DND-41 (cell line): ENCODE data around the gene RNF4.

Source experiments
- ATAC-seq: fragments of 200-7000 bp; cut with Tn5 transposase; 3 replicates; pipeline ENCODE4 v1.9.1; 2021; ENCODE audit warnings: low read depth; ENCODE audit not compliant: insufficient read depth
- DNase-seq: peaks from one replicate; pipeline ENCODE4 v3.0.0-alpha.2; 2020
- H2AFZ ChIP-seq: 2 replicates; pipeline ENCODE4 v1.6.0; 2012; ENCODE audit warnings: low read depth, low read length
- H3K27ac ChIP-seq: 2 replicates; pipeline ENCODE4 v1.5.1; 2012; ENCODE audit warnings: low read length, inconsistent platforms
- H3K27me3 ChIP-seq: fragments of 200-600 bp; sonication (generic); 2 replicates; pipeline ENCODE4 v1.6.0; 2012; ENCODE audit warnings: low read length, mild to moderate bottlenecking, inconsistent platforms; ENCODE audit not compliant: insufficient read depth, poor library complexity
- H3K36me3 ChIP-seq: 2 replicates; pipeline ENCODE4 v1.5.1; 2012; ENCODE audit warnings: low read length, inconsistent platforms; ENCODE audit not compliant: insufficient read depth
- H3K4me1 ChIP-seq: 2 replicates; pipeline ENCODE4 v1.5.1; 2012; ENCODE audit warnings: mild to moderate bottlenecking, low read length; ENCODE audit not compliant: insufficient read depth
- H3K4me2 ChIP-seq: 2 replicates; pipeline ENCODE4 v1.6.0; 2012; ENCODE audit warnings: mild to moderate bottlenecking, moderate library complexity, low read length, inconsistent platforms; ENCODE audit not compliant: insufficient read depth
- H3K4me3 ChIP-seq, 2 experiments: fragments of 200-600 bp in 1 of 2; shearing (Covaris generic) in 1 of 2; 2 replicates each; pipeline ENCODE4 v1.5.1; 2012 to 2016; ENCODE audit warnings: inconsistent platforms in 2 of 2, low read length in 2 of 2, mild to moderate bottlenecking in 2 of 2, low read depth in 1 of 2, moderate library complexity in 1 of 2
- H3K79me2 ChIP-seq: 2 replicates; pipeline ENCODE4 v1.6.0; 2012; ENCODE audit warnings: low read length, inconsistent platforms; ENCODE audit not compliant: insufficient read depth
- H3K9ac ChIP-seq: 2 replicates; pipeline ENCODE4 v1.6.0; 2012; ENCODE audit warnings: low read depth, mild to moderate bottlenecking, inconsistent platforms, low read length, moderate library complexity
- H3K9me3 ChIP-seq: 2 replicates; pipeline ENCODE4 v1.5.1; 2012; ENCODE audit warnings: low read length, moderate library complexity, mild to moderate bottlenecking, inconsistent platforms; ENCODE audit not compliant: insufficient read depth, severe bottlenecking
- H4K20me1 ChIP-seq: 2 replicates; pipeline ENCODE4 v1.6.0; 2012; ENCODE audit warnings: low read length; ENCODE audit not compliant: insufficient read depth
- EZH2 ChIP-seq: IDR thresholded peaks from 3 replicates; pipeline ENCODE4 v1.6.1; 2012; ENCODE audit warnings: borderline replicate concordance, low read depth, mild to moderate bottlenecking, moderate library complexity, low read length, inconsistent platforms; ENCODE audit not compliant: severe bottlenecking
- TF ChIP-seq, protein P1 (sequence below): IDR thresholded peaks from 2 replicates; pipeline ENCODE4 v1.5.1; 2012; ENCODE audit warnings: borderline replicate concordance, low read length, moderate library complexity, mild to moderate bottlenecking; ENCODE audit not compliant: poor library complexity, severe bottlenecking; ENCODE audit errors: extremely low read depth

RNF4 gene

DNA sequence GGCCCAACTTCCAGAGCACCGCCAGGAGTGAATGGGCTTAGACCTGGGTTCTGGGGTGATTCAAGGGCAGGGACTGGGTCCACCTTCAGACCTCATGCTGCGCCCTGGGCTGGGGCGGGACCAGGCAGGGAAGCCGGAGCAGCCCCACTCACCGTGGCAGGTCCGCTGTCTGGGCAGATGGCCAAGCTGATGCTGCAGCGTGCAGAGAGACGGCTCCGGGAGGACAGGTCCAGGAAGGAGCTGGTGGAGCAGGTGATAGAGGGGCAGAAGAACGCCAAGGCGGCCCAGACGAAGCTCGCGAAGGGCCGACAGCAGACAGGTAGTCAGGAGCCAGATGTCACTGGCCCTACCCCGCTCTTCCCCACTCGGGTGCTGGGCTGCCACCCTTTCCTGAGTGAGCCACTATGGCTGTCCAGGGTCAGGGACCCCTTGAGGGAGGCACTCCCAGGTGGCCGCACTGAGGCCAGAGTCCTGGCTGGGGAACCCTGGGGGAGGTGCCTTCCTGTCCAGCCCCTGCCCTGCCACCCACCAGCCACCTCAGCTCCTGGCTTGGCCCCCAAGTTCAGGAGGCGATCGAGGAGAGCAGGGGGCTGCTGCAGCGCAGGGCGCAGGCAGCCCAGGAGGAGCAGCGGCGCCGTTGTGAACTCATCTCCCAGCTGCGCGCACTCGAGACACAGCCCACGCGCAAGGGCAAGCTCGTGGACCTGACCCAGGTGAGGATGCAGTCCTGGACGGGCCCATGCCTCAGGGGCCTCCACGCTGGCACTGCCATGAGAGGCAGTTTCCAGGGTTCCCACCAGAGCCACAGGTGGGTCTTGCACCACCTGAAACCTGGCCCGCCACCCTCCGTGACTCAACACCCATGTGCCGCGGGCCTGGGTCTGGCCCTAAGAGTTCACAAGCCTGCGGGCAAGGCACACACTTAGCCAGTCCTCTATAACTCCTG is 10.1 kb upstream of the RNF4 start:
- DNase-seq (no peak), ATAC-seq (no peak)
- Histone ChIP-seq H3K27ac (no peak overlapping the region), H2AFZ (no peak overlapping the region), H3K79me2 (no peaks in the 10 kb centered on the region), H3K4me3 (no peak overlapping the region), H3K27me3 (peaks cover 38% of the 10 kb centered on the region), H3K4me1 (peaks cover 10% of the 10 kb centered on the region), H3K9me3 (no peaks in the 10 kb centered on the region), H4K20me1 (peaks cover 32% of the 10 kb centered on the region), H3K9ac (no peak overlapping the region), H3K36me3 (no peaks in the 10 kb centered on the region), H3K4me2 (no peak overlapping the region)
- TF ChIP-seq EZH2, result no peak
- TF ChIP-seq, protein P1, sequence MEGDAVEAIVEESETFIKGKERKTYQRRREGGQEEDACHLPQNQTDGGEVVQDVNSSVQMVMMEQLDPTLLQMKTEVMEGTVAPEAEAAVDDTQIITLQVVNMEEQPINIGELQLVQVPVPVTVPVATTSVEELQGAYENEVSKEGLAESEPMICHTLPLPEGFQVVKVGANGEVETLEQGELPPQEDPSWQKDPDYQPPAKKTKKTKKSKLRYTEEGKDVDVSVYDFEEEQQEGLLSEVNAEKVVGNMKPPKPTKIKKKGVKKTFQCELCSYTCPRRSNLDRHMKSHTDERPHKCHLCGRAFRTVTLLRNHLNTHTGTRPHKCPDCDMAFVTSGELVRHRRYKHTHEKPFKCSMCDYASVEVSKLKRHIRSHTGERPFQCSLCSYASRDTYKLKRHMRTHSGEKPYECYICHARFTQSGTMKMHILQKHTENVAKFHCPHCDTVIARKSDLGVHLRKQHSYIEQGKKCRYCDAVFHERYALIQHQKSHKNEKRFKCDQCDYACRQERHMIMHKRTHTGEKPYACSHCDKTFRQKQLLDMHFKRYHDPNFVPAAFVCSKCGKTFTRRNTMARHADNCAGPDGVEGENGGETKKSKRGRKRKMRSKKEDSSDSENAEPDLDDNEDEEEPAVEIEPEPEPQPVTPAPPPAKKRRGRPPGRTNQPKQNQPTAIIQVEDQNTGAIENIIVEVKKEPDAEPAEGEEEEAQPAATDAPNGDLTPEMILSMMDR, result no peak

DNA sequence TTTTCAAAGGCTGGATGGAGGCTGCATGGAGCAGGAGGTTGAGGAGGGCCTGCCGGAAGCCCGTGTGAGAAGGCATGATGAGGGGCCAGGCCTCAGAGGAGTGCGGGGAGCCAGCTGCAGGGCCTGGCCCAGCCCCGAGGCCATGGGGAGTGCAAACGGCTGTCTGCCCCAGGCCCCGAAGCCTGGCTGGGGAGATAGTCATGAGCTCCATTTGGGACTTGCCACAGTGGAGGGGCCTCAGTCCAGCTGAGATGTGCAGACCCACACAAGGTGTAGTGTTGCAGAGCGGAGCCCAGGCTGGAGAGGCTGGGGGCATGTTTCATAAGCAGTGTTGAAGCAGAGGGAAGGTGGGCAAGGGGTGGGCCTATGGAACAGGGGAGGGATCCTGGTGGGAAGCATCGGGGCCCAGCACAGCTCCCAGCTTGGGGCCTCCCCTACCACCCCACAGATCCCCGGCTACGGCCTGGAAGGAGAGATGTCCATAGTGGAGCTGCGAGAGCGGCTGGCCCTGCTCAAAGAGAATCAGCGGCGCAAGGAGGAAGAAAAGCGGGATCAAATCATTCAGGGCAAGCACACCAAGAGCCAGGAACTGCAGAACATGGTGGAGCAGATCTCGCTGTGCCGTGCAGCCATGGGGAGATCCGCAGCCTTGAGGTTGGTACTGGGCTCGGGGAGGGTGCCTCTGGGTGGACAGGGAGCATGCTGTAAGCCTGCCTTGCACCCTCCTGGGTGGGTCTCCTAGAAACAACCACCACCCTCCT is 9.1 kb upstream of the RNF4 start:
- Histone ChIP-seq H3K27ac (no peak overlapping the region), H3K9me3 (no peaks in the 10 kb centered on the region), H3K27me3 (peaks cover 39% of the 10 kb centered on the region), H3K79me2 (no peaks in the 10 kb centered on the region), H4K20me1 (peaks cover 32% of the 10 kb centered on the region), H3K4me2 (no peak overlapping the region), H3K4me3 (no peak overlapping the region), H3K36me3 (no peaks in the 10 kb centered on the region), H2AFZ (no peak overlapping the region), H3K4me1 (peaks cover 10% of the 10 kb centered on the region), H3K9ac (no peak overlapping the region)
- TF ChIP-seq, protein P1, result no peak
- TF ChIP-seq EZH2, result no peak
- DNase-seq (no peak), ATAC-seq (no peak)

DNA sequence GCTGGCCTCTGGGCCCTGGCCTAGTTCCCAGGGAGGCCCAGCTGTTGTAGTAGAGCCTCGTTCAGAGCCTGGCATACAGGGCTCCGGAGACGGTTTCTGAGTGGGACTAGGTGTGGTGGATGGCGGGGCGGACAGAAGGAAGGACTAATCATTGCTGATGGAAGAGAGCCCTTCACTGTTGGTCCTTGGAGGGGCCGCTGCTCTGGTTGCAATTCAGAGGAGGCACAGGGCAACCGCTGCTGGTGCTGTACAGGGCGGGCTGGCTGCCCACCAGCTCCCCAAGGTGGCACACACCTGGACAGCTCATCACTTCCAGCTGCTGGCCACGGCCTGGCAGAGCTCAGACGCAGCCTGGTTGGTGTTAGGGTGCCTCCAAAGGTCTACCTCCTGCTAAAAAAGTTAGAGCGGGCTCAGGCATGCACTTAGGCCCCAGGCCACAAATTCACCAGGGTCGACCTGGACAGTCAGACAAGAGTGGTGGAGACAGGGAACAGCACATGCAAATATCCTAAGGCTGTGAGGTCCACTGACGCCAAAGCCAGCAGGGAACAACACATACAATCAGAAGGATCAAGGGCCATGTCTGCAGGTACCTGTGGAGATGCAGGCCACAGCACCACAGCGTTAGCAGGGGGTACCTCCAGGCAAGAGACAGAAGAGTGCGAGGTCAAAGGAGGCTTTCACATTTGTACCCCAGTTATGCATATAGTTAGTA is 7.5 kb upstream of the RNF4 start:
- no peak overlapping the region for H3K9ac ChIP-seq
- peaks cover 10% of the 10 kb centered on the region for H3K4me1 ChIP-seq
- H3K27me3 ChIP-seq, result peaks cover 39% of the 10 kb centered on the region
- no peak overlapping the region for H3K27ac ChIP-seq
- DNase-seq (no peak), ATAC-seq (no peak)
- H3K4me2 ChIP-seq, result no peak overlapping the region
- H3K36me3 ChIP-seq, result no peaks in the 10 kb centered on the region
- no peak overlapping the region for H2AFZ ChIP-seq
- H3K4me3 ChIP-seq, result no peak overlapping the region
- no peaks in the 10 kb centered on the region for H3K79me2 ChIP-seq
- TF ChIP-seq, protein P1, result no peak
- no peak for TF ChIP-seq EZH2
- peaks cover 32% of the 10 kb centered on the region for H4K20me1 ChIP-seq
- no peaks in the 10 kb centered on the region for H3K9me3 ChIP-seq
